GM18498 (cell line): ENCODE results near the gene LIN7B.
"Not testable (repeated sequence)": the region's sequence is repeated elsewhere in the genome, so short reads cannot be mapped to it uniquely, and the experiment has no call there.

Experiments used
- ATAC-seq: cut with Tn5 transposase; IDR thresholded peaks from one replicate; pipeline ENCODE4 v1.9.1; 2021; ENCODE audit warnings: mild to moderate bottlenecking, moderate library complexity; ENCODE audit not compliant: unreplicated experiment

Gene LIN7B

GRCh38 chr19:49141352-49141751, 27.2 kb downstream of the LIN7B start:
- ATAC-seq: no peak

GRCh38 chr19:49142866-49143335, 28.7 kb downstream of the LIN7B start:
- no peak for ATAC-seq

DNA sequence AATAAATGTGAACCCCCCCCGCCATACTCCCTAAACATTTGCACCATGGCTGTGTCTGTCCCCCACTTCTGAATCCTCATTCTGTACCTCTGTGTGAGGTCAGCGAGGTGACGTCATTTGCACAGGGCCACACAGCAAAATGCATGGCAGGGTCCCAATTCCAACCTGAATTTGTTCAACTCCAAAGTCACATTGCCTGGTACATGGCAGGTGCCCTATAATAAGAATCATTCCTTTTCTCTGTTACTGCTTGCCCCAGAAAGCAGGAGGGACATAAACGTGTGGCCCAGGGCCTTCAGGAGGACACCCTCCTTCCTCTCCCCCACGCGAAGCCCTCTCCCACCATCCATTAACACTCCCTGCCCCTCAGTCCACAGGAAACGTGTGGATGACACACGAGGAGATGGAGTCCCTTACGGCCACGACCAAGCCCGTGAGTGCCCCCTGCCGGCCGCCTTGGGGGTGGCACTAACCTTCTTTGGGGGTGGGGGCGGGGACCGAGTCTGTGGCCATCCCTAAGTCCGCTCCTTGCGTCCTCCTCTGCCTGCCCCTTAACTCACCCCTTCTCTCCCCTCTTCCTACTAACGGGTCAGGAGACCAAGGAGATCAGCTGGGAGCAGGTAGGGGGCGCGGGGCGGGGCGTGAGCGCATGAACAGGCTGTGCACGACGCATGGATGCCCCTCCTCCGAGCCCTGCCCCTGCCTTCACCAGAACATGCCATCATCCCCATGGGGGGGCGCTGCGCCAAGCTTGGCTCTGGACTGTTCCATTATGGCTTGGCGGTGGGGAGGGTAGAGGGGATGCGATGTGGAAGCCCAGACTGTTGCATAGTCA, 31.6 kb downstream of the LIN7B start:
- no peak for ATAC-seq

- ATAC-seq: not testable (repeated sequence)
Observed at GRCh38 chr19:49146408-49146770, 32.2 kb downstream of the LIN7B start.

- no peak for ATAC-seq
Observed at GRCh38 chr19:49148044-49148682, 34.0 kb downstream of the LIN7B start.

GRCh38 chr19:49148784-49149651, 34.8 kb downstream of the LIN7B start:
- no peak for ATAC-seq

GRCh38 chr19:49149652-49150105, 35.5 kb downstream of the LIN7B start:
- no peak for ATAC-seq

DNA sequence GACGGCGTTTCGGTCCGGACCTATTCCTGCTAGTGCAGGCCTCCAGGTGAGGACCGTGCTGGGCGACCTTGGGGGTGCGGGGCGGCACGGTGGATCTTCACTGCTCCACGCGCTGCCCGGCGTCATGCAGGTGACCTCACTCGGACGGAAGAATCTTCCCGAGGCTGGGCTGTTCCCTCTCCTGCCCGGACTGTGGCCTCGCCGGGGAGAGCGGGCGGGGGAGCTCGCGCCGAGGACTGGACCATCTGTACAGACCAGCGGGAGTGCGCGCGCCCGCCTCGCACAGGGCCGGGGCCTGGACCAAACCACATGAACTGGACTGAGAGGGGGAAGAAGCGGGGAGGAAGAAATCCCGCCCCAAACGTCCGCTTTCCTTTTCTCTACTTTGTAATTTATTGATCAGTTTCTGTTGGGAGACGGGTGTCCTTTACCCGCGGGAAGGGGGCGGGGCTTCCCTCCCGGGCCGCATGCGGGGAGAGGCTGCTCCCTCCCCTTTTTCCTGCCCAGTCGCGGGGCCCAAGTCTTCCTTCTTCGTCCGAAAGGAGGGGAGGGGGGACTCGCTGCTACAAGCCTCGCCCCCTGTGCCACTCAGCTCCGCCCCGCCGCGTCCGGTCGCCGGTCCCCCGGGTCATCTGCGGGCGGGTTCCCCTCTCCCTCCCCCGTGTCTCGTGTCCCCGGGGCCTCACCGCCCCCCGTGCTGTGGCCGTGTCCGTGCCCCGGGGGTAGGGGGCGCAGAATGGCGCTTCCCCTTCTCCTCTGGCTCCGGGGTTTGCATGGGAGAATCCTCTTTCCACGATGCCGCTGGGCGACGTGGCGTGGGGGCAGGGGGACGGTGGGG, 36.2 kb downstream of the LIN7B start:
- ATAC-seq: no peak

DNA sequence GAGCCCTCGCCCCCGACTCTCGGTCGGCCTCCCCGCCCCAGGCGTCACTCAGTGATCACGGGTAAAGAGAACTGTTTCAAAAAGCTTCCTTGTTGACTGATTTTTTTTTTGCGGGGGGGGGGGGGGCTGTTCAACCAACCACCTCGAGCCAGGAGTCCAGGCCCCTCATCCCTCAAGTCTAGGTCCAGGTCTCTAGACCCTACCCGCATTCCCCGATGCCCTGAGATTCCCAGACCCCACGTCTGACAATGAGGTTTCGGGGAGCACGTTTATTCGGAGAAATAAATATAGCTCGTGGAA, 36.7 kb downstream of the LIN7B start:
- ATAC-seq: no peak

DNA sequence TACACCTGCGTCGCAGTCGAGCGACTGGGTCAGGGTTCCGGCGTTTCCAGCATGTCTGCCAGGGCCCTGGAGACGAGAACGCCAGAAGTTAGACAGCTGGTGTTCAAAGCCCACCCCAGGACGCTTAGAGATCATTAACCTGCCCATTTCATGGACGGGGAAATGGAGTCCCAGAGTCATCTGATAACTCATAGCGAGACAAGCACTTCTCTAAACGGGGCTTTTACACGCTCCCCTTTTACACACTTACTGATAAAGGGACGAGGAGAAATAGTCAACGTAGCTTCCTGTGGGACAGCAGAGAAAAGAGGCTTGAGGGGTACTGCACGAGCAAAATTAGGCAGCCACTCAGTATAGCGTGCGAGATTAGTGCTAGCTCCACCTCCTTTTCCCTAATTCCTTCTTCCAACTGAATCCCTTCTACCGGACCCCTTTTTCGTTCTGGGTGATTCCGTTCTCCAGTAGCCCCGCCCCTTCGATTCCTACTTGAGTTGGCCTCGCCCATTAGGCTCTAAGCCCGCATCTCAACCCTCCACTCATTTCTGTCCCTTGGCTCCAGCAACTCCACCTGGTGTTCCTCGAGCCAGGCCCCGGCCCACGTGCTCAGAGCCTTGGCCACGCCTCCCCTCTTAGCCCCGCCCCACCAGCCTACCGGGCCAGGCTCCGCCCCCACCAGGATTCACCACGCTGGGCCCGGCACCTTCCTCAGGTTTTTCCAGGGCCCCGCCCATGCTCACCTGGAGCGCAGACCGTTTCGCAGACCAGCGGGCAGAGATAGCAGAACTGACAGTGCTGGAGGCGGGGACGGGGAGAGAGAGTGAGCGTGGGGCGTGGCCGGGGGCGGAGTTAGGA, 37.3 kb downstream of the LIN7B start:
- ATAC-seq: no peak

DNA sequence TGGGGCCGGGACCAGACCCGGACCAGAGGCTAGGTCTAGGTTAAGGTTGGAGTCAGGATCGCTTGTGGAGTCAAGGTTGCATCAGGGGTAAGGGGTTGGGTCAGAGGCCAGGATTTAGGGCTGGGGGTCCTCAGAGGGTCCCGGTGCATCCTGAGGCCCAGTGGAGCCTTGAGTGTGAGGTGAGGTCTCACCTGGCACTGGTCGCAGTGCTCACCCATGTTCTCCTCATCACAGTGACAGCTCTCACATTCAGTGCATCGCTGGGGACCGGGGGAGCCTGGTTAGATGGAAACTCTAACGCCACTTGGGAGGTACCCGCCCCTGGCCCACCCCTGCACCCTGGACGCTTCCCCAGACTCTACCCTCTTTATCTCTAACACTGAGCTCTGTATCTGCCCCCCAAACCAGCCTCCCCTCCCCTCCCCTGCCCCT, 38.0 kb downstream of the LIN7B start:
- ATAC-seq: no peak

DNA sequence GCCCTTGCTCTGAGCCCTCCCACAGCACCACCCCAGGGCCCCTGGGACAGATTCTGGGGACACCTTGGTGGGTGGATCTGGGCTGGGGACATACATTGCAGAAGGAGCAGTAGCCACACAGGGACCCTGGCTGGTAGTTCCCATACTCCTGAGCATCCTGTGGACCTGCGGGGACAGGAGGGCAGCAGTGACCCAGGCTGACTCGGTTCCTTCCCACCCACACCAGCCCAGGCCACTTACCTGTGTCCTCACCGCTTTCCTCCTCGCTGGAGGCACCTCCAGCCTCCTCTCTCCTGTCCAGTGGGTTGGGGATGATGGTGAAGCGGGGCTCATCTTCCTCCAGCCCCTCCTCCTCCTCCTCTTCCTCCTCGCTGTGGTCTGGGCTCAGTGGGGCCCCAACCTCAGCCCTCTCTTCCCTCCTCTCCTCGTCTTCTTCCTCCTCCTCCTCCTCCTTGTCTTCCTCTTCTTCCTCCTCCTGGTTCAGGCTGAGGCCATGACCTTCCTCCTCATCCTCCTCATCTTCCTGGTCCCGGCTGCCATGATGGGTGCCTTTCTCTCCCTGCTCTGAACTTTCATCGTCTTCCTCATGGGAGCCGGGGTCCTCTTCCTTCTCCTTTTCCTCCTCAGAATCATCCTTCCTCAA, 39.1 kb downstream of the LIN7B start:
- no peak for ATAC-seq

DNA sequence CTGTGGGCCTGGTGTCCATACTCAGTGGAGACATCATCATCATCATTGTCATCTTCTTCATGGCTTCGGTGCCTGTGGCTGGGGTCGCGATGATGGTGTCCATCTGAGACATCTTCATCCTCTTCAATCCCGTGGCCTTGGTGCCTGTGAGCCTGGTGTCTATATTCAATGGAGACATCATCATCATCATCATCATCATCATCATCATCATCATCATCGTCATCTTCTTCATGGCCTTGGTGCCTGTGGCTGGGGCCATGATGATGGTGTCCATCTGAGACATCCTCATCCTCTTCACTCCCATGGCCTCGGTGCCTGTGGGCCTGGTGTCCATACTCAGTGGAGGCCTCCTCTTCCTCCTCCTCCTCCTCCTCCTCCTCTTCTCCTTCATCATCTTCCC, 40.1 kb downstream of the LIN7B start:
- no peak for ATAC-seq

- ATAC-seq: no peak
Observed at GRCh38 chr19:49155005-49155819, 41.0 kb downstream of the LIN7B start, which contains the start of gene HRC. TSS of gene HRC (minus strand) at chr19:49155396. CDS start at chr19:49155237, 159 bp downstream.

DNA sequence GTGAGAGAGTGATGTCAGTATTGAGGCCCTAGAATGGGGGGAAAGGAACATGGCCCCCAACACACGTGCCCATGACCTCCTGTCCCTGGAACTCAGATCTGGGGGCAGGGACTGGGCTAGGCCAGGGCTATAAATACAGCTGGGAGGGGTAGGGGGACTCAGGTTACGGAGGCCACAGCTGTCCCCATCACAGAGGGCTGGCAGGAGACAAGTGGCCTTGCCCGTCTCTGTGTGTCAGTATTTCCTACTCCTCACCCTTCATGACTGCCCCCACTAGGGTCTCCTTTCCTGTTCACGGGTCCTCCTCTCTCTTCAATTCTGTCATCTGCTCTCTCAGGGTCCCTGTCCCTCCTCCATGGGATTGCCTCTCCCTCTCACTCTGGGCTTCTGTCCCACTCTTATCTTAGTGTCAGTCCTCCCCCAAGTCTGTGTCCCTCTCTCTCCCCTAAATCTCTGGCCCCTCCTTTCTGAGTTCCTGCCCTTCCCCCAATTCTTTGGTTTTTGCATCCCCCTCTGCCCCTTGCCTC, 41.7 kb downstream of the LIN7B start:
- no peak for ATAC-seq

GRCh38 chr19:49157445-49158224, 43.5 kb downstream of the LIN7B start, which contains the start of gene TRPM4:
TSS of gene TRPM4 (plus strand) at chr19:49157792. CDS start at chr19:49157867, 75 bp downstream.
- no peak for ATAC-seq
